H1 (cell line): Measurements from ENCODE around the gene PRDM2. TPM values are rescaled to one million over a fixed set of nuclear protein-coding genes. Genes with fewer than 3 reads are reported as not detected.

Source experiments
- CTCF ChIA-PET: fragments of 300-600 bp; sonication (Branson Sonifier 250); formaldehyde crosslinking; loops from one replicate; lab custom pipeline; 2021; ENCODE audit not compliant: partially characterized antibody; lab: Charles Lee
- POLR2A ChIA-PET: fragments of 300-600 bp; sonication (Branson Sonifier 250); formaldehyde crosslinking; loops from one replicate; lab custom pipeline; 2021; ENCODE audit warnings: inconsistent platforms; ENCODE audit not compliant: partially characterized antibody; lab: Charles Lee
- DNase-seq, 2 experiments: peaks; one replicate each; pipeline versions ENCODE4 v3.0.0 to v3.0.0-alpha.2; 2010 to 2022; ENCODE audit warnings: low spot score in 2 of 2, low read depth in 1 of 2, mixed read lengths in 1 of 2
- FAIRE-seq: peaks from 2 replicates; lab custom pipeline; 2011; peaks lifted over from hg19 to GRCh38; lab: Jason Lieb, UNC
- H2AFZ ChIP-seq: 2 replicates; pipeline ENCODE4 v1.8.1; 2012; ENCODE audit warnings: low read length, inconsistent platforms
- H2AK5ac ChIP-seq: 2 replicates; pipeline ENCODE4 v1.6.1; 2013; ENCODE audit warnings: low read depth, low read length
- H2BK120ac ChIP-seq: replicated peaks from 2 replicates; pipeline ENCODE3; 2013; ENCODE audit warnings: low read depth, low read length, inconsistent platforms
- H2BK12ac ChIP-seq: 2 replicates; pipeline ENCODE4 v1.6.1; 2013; ENCODE audit warnings: low read depth, low read length
- H2BK15ac ChIP-seq: 2 replicates; pipeline ENCODE4 v1.6.1; 2013; ENCODE audit warnings: low read length
- H2BK20ac ChIP-seq: 2 replicates; pipeline ENCODE4 v1.6.1; 2013; ENCODE audit warnings: low read length
- H2BK5ac ChIP-seq: 2 replicates; pipeline ENCODE4 v1.6.1; 2013; ENCODE audit warnings: low read depth, low read length
- H3K14ac ChIP-seq: 2 replicates; pipeline ENCODE4 v1.6.1; 2013; ENCODE audit warnings: inconsistent platforms; ENCODE audit not compliant: insufficient read length
- H3K18ac ChIP-seq: 2 replicates; pipeline ENCODE4 v1.6.1; 2013; ENCODE audit warnings: low read length; ENCODE audit errors: extremely low read depth
- H3K23ac ChIP-seq: 2 replicates; pipeline ENCODE4 v1.6.1; 2013; ENCODE audit warnings: inconsistent platforms; ENCODE audit not compliant: insufficient read length
- H3K23me2 ChIP-seq: 2 replicates; pipeline ENCODE4 v1.6.1; 2013; ENCODE audit warnings: low read depth, low read length
- H3K27ac ChIP-seq: 2 replicates; pipeline ENCODE4 v1.6.1; 2011; ENCODE audit warnings: low read depth, low read length, inconsistent platforms
- H3K27me3 ChIP-seq, 4 experiments: replicated peaks in 1 of 4; 1 replicate in 1 of 4; 2 replicates in 3 of 4; pipeline versions ENCODE4 v1.6.1 to v1.8.1; 2011 to 2013; ENCODE audit warnings: low read length in 3 of 4, mild to moderate bottlenecking in 3 of 4, inconsistent platforms in 2 of 4, mixed read lengths in 2 of 4, moderate library complexity in 1 of 4; ENCODE audit not compliant: control insufficient read depth in 3 of 4, insufficient read depth in 3 of 4; ENCODE audit errors: extremely low read depth in 1 of 4
- H3K36me3 ChIP-seq, 4 experiments: 2 replicates each; pipeline versions ENCODE4 v1.6.1 to v1.8.1; 2011 to 2013; ENCODE audit warnings: mild to moderate bottlenecking in 4 of 4, low read length in 3 of 4, moderate library complexity in 2 of 4, control low read depth in 1 of 4, inconsistent platforms in 1 of 4; ENCODE audit not compliant: insufficient read depth in 4 of 4, control insufficient read depth in 2 of 4
- H3K4ac ChIP-seq: replicated peaks from 2 replicates; pipeline ENCODE3; 2013; ENCODE audit warnings: low read length, low read depth, mixed read lengths, inconsistent platforms; ENCODE audit not compliant: insufficient read length
- H3K4me1 ChIP-seq, 4 experiments: replicated peaks in 1 of 4; 1 replicate in 1 of 4; 2 replicates in 3 of 4; pipeline versions ENCODE4 v1.6.1 to v1.8.1; 2011 to 2013; ENCODE audit warnings: low read length in 3 of 4, inconsistent platforms in 2 of 4, mixed read lengths in 1 of 4; ENCODE audit not compliant: insufficient read depth in 4 of 4, control insufficient read depth in 3 of 4
- H3K4me2 ChIP-seq, 2 experiments: 2 replicates each; pipeline versions ENCODE4 v1.6.1 to v1.8.1; 2011 to 2013; ENCODE audit warnings: low read depth in 2 of 2, low read length in 2 of 2, control low read depth in 1 of 2, inconsistent platforms in 1 of 2, mild to moderate bottlenecking in 1 of 2; ENCODE audit not compliant: insufficient read depth in 1 of 2
- H3K4me3 ChIP-seq, 4 experiments: fragments of 200-600, 300-600 bp in 1 of 4; sonication (generic), shearing (Covaris generic), sonication (Bioruptor Twin) in 1 of 4; 2 replicates each; pipeline versions ENCODE4 v1.5.1 to v1.8.1; 2011 to 2016; ENCODE audit warnings: low read length in 4 of 4, low read depth in 3 of 4, control low read depth in 2 of 4, inconsistent platforms in 2 of 4, mild to moderate bottlenecking in 2 of 4, mixed read lengths in 1 of 4, moderate library complexity in 1 of 4; ENCODE audit not compliant: insufficient read depth in 2 of 4; ENCODE audit errors: extremely low read depth in 1 of 4
- H3K56ac ChIP-seq: replicated peaks from 2 replicates; pipeline ENCODE3; 2013; ENCODE audit warnings: low read depth, mild to moderate bottlenecking, mixed read lengths, low read length, inconsistent platforms; ENCODE audit not compliant: insufficient read length
- H3K79me1 ChIP-seq: 2 replicates; pipeline ENCODE4 v1.6.1; 2013; ENCODE audit warnings: low read depth, low read length, control low read depth
- H3K79me2 ChIP-seq, 2 experiments: 2 replicates each; pipeline versions ENCODE4 v1.6.1 to v1.8.1; 2012 to 2013; ENCODE audit warnings: low read length in 2 of 2, mild to moderate bottlenecking in 2 of 2, inconsistent platforms in 1 of 2; ENCODE audit not compliant: insufficient read depth in 2 of 2, control insufficient read depth in 1 of 2
- H3K9ac ChIP-seq, 4 experiments: replicated peaks in 1 of 4; 1 replicate in 1 of 4; 2 replicates in 3 of 4; pipeline versions ENCODE4 v1.6.1 to v1.8.1; 2011 to 2013; ENCODE audit warnings: low read depth in 3 of 4, low read length in 3 of 4, control low read depth in 2 of 4, mild to moderate bottlenecking in 2 of 4, moderate library complexity in 2 of 4, inconsistent platforms in 1 of 4; ENCODE audit errors: extremely low read depth in 1 of 4
- H3K9me3 ChIP-seq, 2 experiments: 2 replicates each; pipeline versions ENCODE4 v1.6.1 to v1.8.1; 2012 to 2013; ENCODE audit warnings: mild to moderate bottlenecking in 2 of 2, moderate library complexity in 2 of 2, control low read depth in 1 of 2, inconsistent platforms in 1 of 2, low read depth in 1 of 2, low read length in 1 of 2, mixed read lengths in 1 of 2; ENCODE audit not compliant: insufficient read depth in 2 of 2
- H4K20me1 ChIP-seq, 2 experiments: replicated peaks in 1 of 2; 2 replicates each; pipeline versions ENCODE3 to v1.8.1; 2011 to 2013; ENCODE audit warnings: inconsistent platforms in 2 of 2, low read length in 2 of 2, mild to moderate bottlenecking in 1 of 2; ENCODE audit not compliant: insufficient read depth in 2 of 2, control insufficient read depth in 1 of 2
- H4K5ac ChIP-seq: 2 replicates; pipeline ENCODE4 v1.6.1; 2013; ENCODE audit warnings: low read length, low read depth, mixed read lengths, inconsistent platforms; ENCODE audit not compliant: insufficient read length
- H4K8ac ChIP-seq: 2 replicates; pipeline ENCODE4 v1.8.0; 2013; ENCODE audit warnings: mild to moderate bottlenecking, moderate library complexity, low read length, inconsistent platforms; ENCODE audit not compliant: insufficient read depth; ENCODE audit errors: extremely low read depth
- H4K91ac ChIP-seq: replicated peaks from 2 replicates; pipeline ENCODE3; 2013; ENCODE audit warnings: low read length, mixed read lengths, inconsistent platforms; ENCODE audit not compliant: insufficient read length
- SIN3A ChIP-seq, 2 experiments: IDR thresholded peaks in 1 of 2; conservative IDR thresholded peaks in 1 of 2; 2 replicates each; pipeline ENCODE4 v1.6.1; 2011 to 2012; ENCODE audit warnings: low read length in 2 of 2, improper control_type of control experiment in 1 of 2, low read depth in 1 of 2, mild to moderate bottlenecking in 1 of 2
- WGBS, 2 experiments: shearing (Covaris generic) in 1 of 2; methylation state at CpG; one replicate each; pipeline versions ENCODE4 v1.1.6 to v1.1.7; 2013 to 2015; ENCODE audit warnings: low lambda C conversion rate in 2 of 2, mixed read lengths in 2 of 2, inconsistent platforms in 1 of 2, low coverage in 1 of 2, missing lambda C conversion rate in 1 of 2; ENCODE audit not compliant: insufficient replicate concordance in 2 of 2, insufficient coverage in 1 of 2, insufficient read length in 1 of 2; ENCODE audit errors: extremely low coverage in 1 of 2, missing lambda C conversion rate in 1 of 2; 5-methylcytosine and 5-hydroxymethylcytosine counted together
- polyA plus RNA-seq, 7 experiments: library from polyadenylated mRNA; depleted of rRNA in 3 of 7; stranded (reverse) in 5 of 7; unstranded in 2 of 7; fragments of >200 nt in 5 of 7; fragments of 200-250 nt in 2 of 7; gene quantifications; 1 replicate in 5 of 7; 2 replicates in 1 of 7; 4 replicates in 1 of 7; pipeline versions ENCODE4 v1.2.1 to v1.2.3, GENCODE V29; 2011 to 2013; ENCODE audit warnings: missing spikeins in 2 of 7, mixed read lengths in 2 of 7
- total RNA-seq: library from RNA; stranded (reverse); fragmentation: NEBNext Ultra II Directional; extraction: Animal tissue kit (Norgen Biotek cat#: 25700); gene quantifications from 2 replicates; pipeline ENCODE4 v1.2.1, GENCODE V29; 2021

The PRDM2 gene
- total and polyA plus RNA-seq, 2 of the 8 experiments (the other 6 are each of a cell fraction or from before 2014, with no cell fraction given), result 5.8 to 21.2 TPM

DNA sequence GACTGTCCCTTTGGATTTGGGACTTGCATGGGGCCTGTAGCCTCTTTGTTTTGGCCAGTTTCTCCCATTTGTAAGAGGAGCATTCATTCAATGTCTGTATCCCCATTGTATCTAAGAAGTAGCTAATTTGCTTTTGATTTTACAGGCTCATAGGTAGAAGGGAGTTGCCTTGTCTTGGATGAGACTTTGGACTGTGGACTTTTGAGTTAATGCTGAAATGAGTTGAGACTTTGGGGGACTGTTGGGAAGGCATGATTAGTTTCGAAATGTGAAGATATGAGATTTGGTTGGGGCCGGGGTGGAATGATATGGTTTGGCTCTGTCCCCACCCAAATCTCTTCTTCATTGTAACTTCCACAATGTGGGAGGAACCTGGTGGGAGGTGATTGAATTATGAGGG lies 151.7 kb downstream of the PRDM2 start:
- Histone ChIP-seq H3K23me2 (no peaks in the 10 kb centered on the region), H2AK5ac (no peak overlapping the region), H3K14ac (no peak overlapping the region), H4K20me1 (no peaks in the 10 kb centered on the region), H4K5ac (no peak overlapping the region), H3K18ac (no peak overlapping the region), H3K36me3 (no peaks in the 10 kb centered on the region), H2BK20ac (no peak overlapping the region), H3K4me2 (no peak overlapping the region), H3K27me3 (no peaks in the 10 kb centered on the region; a peak in 1 of 7 replicates), H3K4ac (no peak overlapping the region), H3K4me3 (no peak overlapping the region), H2AFZ (no peak overlapping the region), H3K9ac (no peak overlapping the region), H2BK15ac (no peak overlapping the region), H4K8ac (no peak overlapping the region), H2BK120ac (no peak overlapping the region), H4K91ac (no peak overlapping the region), H3K27ac (no peak overlapping the region), H3K56ac (no peak overlapping the region), H3K79me2 (no peaks in the 10 kb centered on the region), H2BK12ac (no peak overlapping the region), H3K79me1 (no peaks in the 10 kb centered on the region), H3K9me3 (peaks cover 23 to 24% of the 10 kb centered on the region in 2 experiments; a peak in 3 of 4 replicates), H3K4me1 (no peaks in the 10 kb centered on the region), H2BK5ac (no peak overlapping the region), H3K23ac (no peak overlapping the region)
- no peak for TF ChIP-seq SIN3A (conservative IDR thresholded peaks at IDR 0.05 in 1 of 2, IDR thresholded peaks at IDR 0.05 in 1 of 2; ENCODE audit: low read depth in 1 of 2, low read length in 2 of 2)
- POLR2A ChIA-PET, result no interaction called here
- 69% methylated on average over 2 of the region's 2 CpGs; no CpG with 5 or more reads in 1 of the 2 experiments for WGBS, 2 experiments
- FAIRE-seq, result no peak
- DNase-seq, result no peak
- CTCF ChIA-PET, result no interaction called here
